Ovary (tissue), 10 donors: ENCODE measurements around the gene STK36. TPM values are rescaled to one million over a fixed set of nuclear protein-coding genes. Genes with fewer than 3 reads are reported as not detected.

Experiments
- DNase-seq, 5 donors: peaks; one replicate each; pipeline ENCODE4 v3.0.0-alpha.2; 2019 to 2020
- H3K27ac ChIP-seq, 2 donors: fragments of 200-600 bp; one replicate each; pipeline versions ENCODE4 v1.5.1 to v1.8.0; 2019 to 2022
- H3K27me3 ChIP-seq: fragments of 200-600 bp; one replicate; pipeline ENCODE4 v1.8.0; 2022
- H3K36me3 ChIP-seq: fragments of 200-600 bp; sonication (generic); one replicate; pipeline ENCODE4 v1.5.1; 2019
- H3K4me1 ChIP-seq: one replicate; pipeline ENCODE4 v1.8.1; 2013; ENCODE audit warnings: mild to moderate bottlenecking, moderate library complexity; ENCODE audit not compliant: insufficient read depth
- H3K4me3 ChIP-seq: fragments of 200-600 bp; sonication (generic); one replicate; pipeline ENCODE4 v1.5.1; 2017
- H3K9me3 ChIP-seq, 2 donors: fragments of 200-600 bp in 1 of 2; sonication (generic) in 1 of 2; one replicate each; pipeline versions ENCODE4 v1.5.1 to v1.8.1; 2013 to 2019; ENCODE audit warnings: mild to moderate bottlenecking in 1 of 2, moderate library complexity in 1 of 2
- EP300 ChIP-seq: sonication (generic); formaldehyde crosslinking; IDR thresholded peaks from one replicate; pipeline ENCODE4 v1.6.1; 2017; ENCODE audit warnings: antibody characterized with exemption
- POLR2A ChIP-seq: fragments of 450-650 bp; IDR thresholded peaks from one replicate; pipeline ENCODE4 v1.6.1; 2017; ENCODE audit warnings: antibody characterized with exemption, mild to moderate bottlenecking, moderate library complexity
- WGBS, 3 donors: extraction: QIAGEN DNeasy Blood & Tissue Kit in 1 of 3; methylation state at CpG; one replicate each; pipeline versions ENCODE4 v1.1.5 to v1.1.7; 2013 to 2017; 5-methylcytosine and 5-hydroxymethylcytosine counted together
- intact Hi-C, 4 donors: fragments of 100-400 bp; cut with DNase I; formaldehyde crosslinking; loops; one replicate each; pipeline versions ENCODE4 v1.11.0 to v1.15.1; 2022 to 2023
- long read RNA-seq, 3 donors: library from polyadenylated mRNA in 2 of 3; unstranded in 2 of 3; transcript quantifications; one replicate each; pipeline ENCODE4 v2.0.0 and lab custom pipeline, GENCODE V29; 2021 to 2026
- polyA plus RNA-seq, 2 donors: library from polyadenylated mRNA; stranded (reverse); fragments of 200-250 nt in 1 of 2; fragments of 350-450 nt in 1 of 2; fragmentation: Illumina TruSeq in 1 of 2; extraction: RNeasy Lipid Tissue Mini Kit (QIAGEN cat#74804) in 1 of 2; gene quantifications; one replicate each; pipeline ENCODE4 v1.2.3, GENCODE V29; 2013 to 2014
- total RNA-seq, 7 donors: library from RNA; depleted of rRNA in 2 of 7; stranded (reverse); fragments of >200 nt in 2 of 7; fragmentation: NEBNext Ultra II Directional in 3 of 7; extraction: Animal tissue kit (Norgen Biotek cat#: 25700) in 3 of 7; gene quantifications; one replicate each; pipeline versions ENCODE4 v1.1.0 to v1.2.4, GENCODE V29; 2016 to 2023
- TF ChIP-seq, protein P1 (sequence below), 3 donors: fragments of 450-650 bp in 2 of 3; fragments of 200-600 bp in 1 of 3; IDR thresholded peaks; one replicate each; pipeline versions ENCODE4 v1.5.1 to v1.8.0; 2016 to 2022; ENCODE audit warnings: antibody characterized with exemption in 3 of 3, mild to moderate bottlenecking in 1 of 3
- donor health status: DM: no; HTN: no; CAD: no; lungs with moderate emphysema.
- donor health status: DM: no; HTN: no; CAD: no.
- donor health status: Bipolar disorder and iron deficiency.
- donor health status: DM: yes; HTN: yes; CAD: no.
- donor health status: DM: no; HTN: no; CAD: no.
- donor health status: DM: yes; HTN: yes; CAD: no.

The STK36 gene, protein sequence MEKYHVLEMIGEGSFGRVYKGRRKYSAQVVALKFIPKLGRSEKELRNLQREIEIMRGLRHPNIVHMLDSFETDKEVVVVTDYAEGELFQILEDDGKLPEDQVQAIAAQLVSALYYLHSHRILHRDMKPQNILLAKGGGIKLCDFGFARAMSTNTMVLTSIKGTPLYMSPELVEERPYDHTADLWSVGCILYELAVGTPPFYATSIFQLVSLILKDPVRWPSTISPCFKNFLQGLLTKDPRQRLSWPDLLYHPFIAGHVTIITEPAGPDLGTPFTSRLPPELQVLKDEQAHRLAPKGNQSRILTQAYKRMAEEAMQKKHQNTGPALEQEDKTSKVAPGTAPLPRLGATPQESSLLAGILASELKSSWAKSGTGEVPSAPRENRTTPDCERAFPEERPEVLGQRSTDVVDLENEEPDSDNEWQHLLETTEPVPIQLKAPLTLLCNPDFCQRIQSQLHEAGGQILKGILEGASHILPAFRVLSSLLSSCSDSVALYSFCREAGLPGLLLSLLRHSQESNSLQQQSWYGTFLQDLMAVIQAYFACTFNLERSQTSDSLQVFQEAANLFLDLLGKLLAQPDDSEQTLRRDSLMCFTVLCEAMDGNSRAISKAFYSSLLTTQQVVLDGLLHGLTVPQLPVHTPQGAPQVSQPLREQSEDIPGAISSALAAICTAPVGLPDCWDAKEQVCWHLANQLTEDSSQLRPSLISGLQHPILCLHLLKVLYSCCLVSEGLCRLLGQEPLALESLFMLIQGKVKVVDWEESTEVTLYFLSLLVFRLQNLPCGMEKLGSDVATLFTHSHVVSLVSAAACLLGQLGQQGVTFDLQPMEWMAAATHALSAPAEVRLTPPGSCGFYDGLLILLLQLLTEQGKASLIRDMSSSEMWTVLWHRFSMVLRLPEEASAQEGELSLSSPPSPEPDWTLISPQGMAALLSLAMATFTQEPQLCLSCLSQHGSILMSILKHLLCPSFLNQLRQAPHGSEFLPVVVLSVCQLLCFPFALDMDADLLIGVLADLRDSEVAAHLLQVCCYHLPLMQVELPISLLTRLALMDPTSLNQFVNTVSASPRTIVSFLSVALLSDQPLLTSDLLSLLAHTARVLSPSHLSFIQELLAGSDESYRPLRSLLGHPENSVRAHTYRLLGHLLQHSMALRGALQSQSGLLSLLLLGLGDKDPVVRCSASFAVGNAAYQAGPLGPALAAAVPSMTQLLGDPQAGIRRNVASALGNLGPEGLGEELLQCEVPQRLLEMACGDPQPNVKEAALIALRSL (N-terminal part only)
- total RNA-seq (10 to 100 TPM; 26.8 to 93.2 (median 39.1) TPM), polyA plus RNA-seq (10 to 100 TPM; 28.7 to 38.5 TPM)
- long read RNA-seq, donor 1, partial matches to known transcripts, result 7 of 11 reads
- long read RNA-seq, donor 1, other reads (novel, unspliced or antisense), result 4 of 11 reads
- long read RNA-seq, donor 2, full-length matches to known transcripts, result 3 of 3 reads
- long read RNA-seq, donor 2, partial matches to known transcripts, result 0 of 3 reads
- long read RNA-seq, donor 2, other reads (novel, unspliced or antisense), result 0 of 3 reads
- long read RNA-seq, donor 3, full-length matches to known transcripts, result 8 of 31 reads
- long read RNA-seq, donor 3, partial matches to known transcripts, result 6 of 31 reads
- long read RNA-seq, donor 3, other reads (novel, unspliced or antisense), result 17 of 31 reads

DNA sequence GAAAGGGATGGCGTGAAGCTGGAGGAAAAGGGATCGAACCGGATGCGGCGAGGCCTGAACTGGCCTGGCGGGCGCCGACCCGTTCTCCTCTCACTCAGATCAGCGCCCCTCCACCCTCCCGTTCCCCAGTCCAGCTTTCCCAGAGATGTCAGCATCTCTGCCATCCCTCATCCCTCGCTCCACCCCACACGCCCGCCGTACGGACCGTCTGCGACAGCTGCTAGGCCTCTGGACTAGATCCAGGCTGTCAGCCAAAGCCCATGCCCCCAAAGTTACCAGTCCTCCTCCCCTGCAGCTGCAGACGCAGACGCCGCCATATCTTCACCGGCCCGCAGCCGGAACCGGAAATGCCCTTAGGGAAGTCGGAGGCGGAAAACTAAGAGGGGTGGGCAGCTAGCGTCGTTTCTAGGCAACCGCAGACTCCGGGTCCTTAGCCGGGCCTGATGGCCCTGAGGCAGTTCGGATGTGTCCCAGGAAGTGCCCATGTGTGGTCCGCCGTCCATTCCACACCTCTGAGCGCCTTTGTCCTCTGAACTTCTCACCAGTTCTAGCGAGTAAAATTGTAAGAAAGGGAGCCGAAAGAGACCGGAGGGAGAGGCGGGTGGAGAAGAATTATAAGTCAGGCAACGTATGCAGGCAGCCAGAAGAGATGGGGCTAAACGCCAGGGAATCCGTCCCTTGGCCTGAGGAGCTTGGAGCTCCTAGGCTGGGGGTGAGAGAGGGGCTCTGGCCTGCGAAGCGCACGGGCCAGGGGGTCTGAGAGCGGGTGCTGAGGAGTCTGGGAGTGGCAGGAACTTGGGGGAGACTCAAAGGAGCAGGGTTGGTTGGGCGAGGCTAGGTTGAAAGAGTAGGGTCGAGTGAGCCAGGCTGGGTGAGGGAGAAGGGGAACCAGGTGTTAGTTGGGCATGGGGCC is at the start of gene STK36, which contains the start of gene RNF25:
STK36 (plus strand) TSS at position 433 of the 913 bp plus-strand sequence. CDS start 744 bp downstream, outside the sequence.
RNF25 (minus strand) TSS at position 349 of the 913 bp plus-strand sequence; CDS start at position 317, 32 bp downstream.
- Histone ChIP-seq H3K36me3 (no peaks in the 10 kb centered on the region), H3K9me3 (no peaks in the 10 kb centered on the region), H3K4me3 (peak within 1 kb of the TSS; percentile 82), H3K27me3 (no peaks in the 10 kb centered on the region), H3K27ac (peak within 1 kb of the TSS in 1 of 2 donors; percentile 57), H3K4me1 (peaks cover 5% of the 10 kb centered on the region)
- DNase-seq, result peak; percentile 84 to 90 (median 85)
- intact Hi-C loops, result no loop called here
- WGBS, 3 donors, result 0 to 1% (median 0%) methylated on average over 49 of the region's 49 CpGs
- TF ChIP-seq, protein P1, sequence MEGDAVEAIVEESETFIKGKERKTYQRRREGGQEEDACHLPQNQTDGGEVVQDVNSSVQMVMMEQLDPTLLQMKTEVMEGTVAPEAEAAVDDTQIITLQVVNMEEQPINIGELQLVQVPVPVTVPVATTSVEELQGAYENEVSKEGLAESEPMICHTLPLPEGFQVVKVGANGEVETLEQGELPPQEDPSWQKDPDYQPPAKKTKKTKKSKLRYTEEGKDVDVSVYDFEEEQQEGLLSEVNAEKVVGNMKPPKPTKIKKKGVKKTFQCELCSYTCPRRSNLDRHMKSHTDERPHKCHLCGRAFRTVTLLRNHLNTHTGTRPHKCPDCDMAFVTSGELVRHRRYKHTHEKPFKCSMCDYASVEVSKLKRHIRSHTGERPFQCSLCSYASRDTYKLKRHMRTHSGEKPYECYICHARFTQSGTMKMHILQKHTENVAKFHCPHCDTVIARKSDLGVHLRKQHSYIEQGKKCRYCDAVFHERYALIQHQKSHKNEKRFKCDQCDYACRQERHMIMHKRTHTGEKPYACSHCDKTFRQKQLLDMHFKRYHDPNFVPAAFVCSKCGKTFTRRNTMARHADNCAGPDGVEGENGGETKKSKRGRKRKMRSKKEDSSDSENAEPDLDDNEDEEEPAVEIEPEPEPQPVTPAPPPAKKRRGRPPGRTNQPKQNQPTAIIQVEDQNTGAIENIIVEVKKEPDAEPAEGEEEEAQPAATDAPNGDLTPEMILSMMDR (IDR thresholded peaks at IDR 0.05), result no peak
- TF ChIP-seq EP300 (no peak), POLR2A (peak; percentile 61)

DNA sequence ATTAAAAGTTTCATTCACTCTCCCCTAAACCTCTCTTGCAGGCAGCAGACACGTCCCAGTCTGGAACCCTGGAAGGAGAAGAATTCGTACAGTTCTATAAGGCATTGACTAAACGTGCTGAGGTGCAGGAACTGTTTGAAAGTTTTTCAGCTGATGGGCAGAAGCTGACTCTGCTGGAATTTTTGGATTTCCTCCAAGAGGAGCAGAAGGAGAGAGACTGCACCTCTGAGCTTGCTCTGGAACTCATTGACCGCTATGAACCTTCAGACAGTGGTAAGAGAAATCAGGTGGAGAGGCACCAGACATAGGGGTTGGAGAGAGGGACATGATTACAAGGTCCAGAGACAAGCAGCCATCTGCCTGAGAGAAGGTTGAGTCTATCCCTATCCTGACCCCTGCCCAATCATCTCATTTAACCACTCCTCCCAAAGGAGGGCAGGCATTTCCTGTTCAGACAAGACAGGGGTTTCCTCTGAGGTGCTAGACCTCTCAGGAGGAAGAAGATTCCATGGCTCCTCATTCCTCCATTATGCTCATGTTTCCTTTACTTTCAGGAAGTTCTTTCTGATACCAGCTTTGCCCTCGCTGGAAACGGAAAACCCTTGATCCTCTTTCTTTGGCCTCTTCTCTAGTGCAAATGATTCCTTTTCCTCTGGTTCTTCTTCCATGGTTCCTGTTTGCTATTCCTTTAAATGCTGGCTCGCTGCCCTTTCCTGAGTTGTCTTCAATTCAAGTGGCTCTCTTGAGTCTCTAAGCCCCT is 49.1 kb upstream of the STK36 start:
- intact Hi-C loops, result no loop called here
- Histone ChIP-seq H3K27me3 (no peaks in the 10 kb centered on the region), H3K9me3 (no peaks in the 10 kb centered on the region), H3K4me1 (no peaks in the 10 kb centered on the region), H3K27ac (no peak overlapping the region), H3K4me3 (no peak overlapping the region), H3K36me3 (no peaks in the 10 kb centered on the region)
- TF ChIP-seq EP300, result no peak
- TF ChIP-seq, protein P1 (IDR thresholded peaks at IDR 0.05), result no peak
- no peak for TF ChIP-seq POLR2A
- WGBS, 3 donors, result 54 to 60% (median 59%) methylated on average over 7 of the region's 7 CpGs
- DNase-seq, result no peak

DNA sequence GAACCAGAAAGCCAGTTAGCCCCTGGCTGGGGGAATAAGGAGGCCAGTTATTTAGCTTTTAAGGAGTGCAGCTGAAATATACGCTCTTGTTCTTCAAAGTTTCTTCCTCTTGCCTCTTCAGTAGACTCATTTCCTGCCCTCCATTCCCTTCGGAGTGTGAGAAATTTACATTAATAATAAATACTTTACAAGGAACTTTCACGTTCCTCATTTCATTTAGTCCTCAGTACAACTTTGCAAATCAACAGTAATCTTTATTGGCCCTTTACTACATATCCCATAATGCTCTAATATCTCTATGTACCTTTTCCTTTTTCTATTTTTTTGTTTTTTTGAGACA is 48.5 kb upstream of the STK36 start:
- no peak overlapping the region for H3K27ac ChIP-seq
- no peaks in the 10 kb centered on the region for H3K36me3 ChIP-seq

More for the DNA sequence above, 48.5 kb upstream of the STK36 start:
- no peaks in the 10 kb centered on the region for H3K27me3 ChIP-seq
- H3K4me3 ChIP-seq, result no peak overlapping the region
- WGBS, 3 donors, result 81 to 84% (median 81%) methylated on average over 3 of the region's 3 CpGs
- intact Hi-C loops, result no loop called here
- H3K9me3 ChIP-seq, result no peaks in the 10 kb centered on the region
- TF ChIP-seq EP300, result no peak
- no peak for TF ChIP-seq POLR2A
- TF ChIP-seq, protein P1 (IDR thresholded peaks at IDR 0.05), result no peak
- DNase-seq, result no peak
- no peaks in the 10 kb centered on the region for H3K4me1 ChIP-seq
